GM19238 (cell line): ENCODE data around the gene MIPOL1.
"Not testable (repeated sequence)": the region's sequence is repeated elsewhere in the genome, so short reads cannot be mapped to it uniquely, and the experiment has no call there.

ENCODE experiments used
- DNase-seq: peaks from one replicate; pipeline ENCODE4 v3.0.0; 2011; ENCODE audit warnings: low spot score; ENCODE audit not compliant: insufficient read length

MIPOL1 gene

GRCh38 chr14:37230551-37231194 is 32.9 kb downstream of the MIPOL1 start:
- peak; percentile 1 for DNase-seq

DNA sequence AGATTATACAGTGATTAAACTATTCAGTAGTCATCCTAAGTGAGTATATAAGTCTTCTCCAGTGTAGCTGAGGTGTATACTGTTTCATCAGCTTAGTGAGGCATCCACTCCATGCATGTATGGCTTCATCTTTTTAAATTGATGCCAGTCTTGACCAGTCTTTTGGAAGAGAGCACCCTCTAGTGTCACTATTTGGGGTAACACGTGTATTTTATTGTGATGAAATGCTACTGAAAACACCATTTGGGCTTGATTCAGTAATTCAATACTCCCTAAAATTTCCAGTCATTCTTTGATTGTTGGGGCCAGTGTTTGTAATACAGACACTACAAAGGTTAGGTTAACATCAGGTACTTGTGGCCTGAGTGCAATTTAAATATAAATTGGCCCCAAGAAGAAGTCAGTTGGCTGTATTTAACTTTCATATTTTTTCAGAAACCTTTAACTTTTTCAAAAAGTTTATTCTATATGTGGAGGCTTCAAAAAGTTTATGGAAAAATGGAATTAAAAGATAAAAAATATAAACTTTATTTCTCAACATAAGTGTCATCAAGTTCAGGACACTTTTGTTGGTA is 35.3 kb downstream of the MIPOL1 start:
- DNase-seq, result no peak

- DNase-seq, result no peak
Measured at GRCh38 chr14:37234222-37234621, 36.5 kb downstream of the MIPOL1 start.

DNA sequence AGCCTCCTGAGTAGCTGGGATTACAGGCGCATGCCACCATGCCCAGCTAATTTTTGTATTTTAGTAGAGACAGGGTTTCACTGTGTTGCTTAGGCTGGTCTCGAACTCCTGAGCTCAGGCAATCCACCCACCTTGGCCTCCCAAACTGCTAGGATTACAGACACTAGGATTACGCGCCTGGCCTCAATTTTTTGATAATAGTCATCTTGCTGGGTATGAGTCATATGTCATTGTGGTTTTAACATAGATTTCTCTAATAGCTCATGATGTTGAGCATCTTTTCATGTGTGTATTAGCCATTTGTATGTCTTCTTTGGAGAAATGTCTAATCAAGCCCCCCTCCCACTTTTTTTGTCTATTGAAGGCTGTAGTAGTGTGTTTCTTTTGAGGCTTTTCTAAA is 38.3 kb downstream of the MIPOL1 start:
- not testable (repeated sequence) for DNase-seq

DNA sequence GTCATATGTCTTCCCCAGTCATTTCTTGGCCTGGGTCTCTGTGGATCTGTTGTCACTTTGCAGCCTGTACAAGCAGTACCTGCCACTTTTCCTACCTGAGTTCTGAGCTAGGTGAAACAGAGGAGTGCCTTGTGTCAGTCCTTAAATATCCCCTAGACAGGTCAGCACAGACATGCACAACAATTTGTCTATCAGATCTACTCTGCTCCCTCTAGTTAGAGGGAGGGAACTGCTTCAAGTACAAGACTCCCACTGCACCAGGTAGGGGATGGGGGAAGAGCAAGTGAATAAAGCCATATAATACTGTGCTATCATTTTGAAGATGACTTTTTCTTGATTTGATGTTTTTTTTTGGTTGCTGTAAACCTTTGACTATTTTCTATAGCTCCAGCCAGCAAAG is 39.4 kb downstream of the MIPOL1 start:
- no peak for DNase-seq

DNA sequence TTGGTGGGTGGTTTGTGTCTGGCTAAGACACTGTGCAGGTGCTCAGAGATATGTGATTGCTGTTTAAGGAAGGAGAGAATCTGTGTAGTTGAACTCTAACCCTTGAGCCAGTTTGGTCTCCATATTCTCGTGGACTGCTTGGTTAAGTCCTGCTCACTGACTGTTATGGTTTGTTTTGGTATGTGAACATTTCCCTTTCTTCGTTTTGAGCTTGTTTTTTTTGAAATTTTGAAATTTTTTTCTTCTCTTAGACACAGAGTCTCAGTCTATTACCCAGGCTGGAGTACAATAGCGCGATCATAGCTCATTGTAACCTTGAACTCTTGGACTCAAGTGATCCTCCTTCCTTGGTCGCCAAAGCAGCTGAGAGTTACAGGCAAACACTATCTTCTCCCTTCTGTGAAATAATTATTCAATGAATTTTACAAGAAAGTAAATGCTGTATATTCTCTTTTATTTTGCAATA is 40.0 kb downstream of the MIPOL1 start:
- no peak for DNase-seq

DNA sequence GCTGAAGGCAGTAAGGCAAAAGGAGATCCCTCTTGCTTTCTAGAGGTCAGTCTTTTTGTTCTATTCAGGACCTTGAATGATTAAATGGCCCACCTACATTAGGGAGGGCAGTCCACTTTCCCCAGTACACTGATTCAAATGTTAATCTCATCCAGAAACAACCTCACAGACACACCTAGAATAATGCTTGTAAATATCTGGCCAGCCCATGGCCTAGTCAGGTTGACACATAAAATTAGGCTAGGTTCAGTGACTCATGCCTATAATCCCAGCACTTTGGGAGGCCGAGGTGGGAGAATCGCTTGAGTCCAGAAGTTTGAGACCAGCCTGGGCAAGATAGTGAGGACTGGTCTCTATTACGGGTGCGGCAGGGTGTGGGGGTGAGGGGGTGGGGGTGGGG is 43.5 kb downstream of the MIPOL1 start:
- no peak for DNase-seq

DNA sequence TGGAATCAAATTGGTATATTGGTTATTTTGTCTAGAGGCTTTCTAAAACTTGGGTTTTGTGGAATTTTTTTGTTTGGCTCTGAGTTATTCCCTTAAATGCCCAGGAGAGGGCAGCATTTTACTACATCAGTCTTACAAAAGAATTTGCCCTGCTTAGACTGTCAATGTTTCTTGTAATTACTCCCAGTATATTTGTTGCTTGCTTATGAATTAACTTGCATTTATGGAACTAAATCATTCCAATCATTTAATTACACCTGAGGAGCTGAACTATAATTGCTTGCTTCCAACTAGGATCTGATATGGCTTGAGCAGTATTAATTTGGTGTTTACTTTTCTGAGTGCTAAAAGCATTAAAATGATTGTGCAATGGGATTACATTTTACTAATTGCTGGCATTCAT is 48.7 kb downstream of the MIPOL1 start:
- DNase-seq, result peak; percentile 0

DNA sequence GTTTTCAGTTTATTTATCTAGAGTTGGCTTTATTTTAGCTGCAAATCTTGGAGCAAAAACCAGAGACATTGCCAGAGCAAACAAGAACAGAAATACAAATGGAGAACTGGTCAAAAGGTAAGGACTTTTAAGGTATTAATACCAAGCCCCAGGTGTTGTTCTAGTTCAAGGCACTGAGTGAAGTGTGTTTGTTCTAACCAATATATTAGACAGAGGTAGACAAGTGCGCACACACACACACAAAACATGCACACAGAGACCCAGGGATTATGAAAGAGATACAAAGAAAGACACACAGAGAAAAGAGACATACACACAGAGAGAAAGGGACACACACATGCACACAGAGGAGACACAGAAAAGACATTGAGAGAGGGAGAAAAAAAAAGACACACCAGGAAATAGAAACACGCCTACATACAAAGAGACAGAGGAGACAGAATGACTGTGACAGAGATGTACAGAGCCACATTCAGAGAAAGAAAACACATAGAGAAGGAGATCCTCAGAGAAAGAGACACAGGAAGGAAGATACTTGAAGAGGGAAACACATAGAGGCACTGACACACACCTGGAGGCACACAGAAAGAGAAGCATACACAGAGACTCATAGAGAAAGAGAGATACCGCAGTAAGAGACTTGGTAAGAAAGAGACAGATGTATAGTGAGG is 50.2 kb downstream of the MIPOL1 start:
- no peak for DNase-seq

- no peak for DNase-seq
Measured at GRCh38 chr14:37251775-37252174, 54.0 kb downstream of the MIPOL1 start.

DNA sequence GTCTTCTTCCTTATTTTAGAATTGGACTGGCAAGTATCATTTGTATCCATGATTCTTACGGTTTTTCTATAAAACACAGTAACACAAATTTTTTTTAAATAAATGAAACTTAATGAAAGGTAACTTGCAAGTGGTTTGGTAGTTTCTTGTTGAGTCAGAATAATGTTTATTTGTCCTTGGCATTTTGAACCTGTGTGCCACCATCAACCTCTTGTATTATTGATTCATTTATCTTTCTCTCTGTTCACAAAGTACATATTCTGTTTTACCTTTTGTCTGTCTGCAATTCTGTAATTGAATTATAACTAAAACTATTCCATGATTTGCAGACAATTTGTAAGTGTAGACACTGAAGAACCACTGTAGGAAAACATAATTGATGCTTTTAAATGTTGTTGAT is 54.7 kb downstream of the MIPOL1 start:
- DNase-seq, result no peak

- DNase-seq, result no peak
Measured at GRCh38 chr14:37253905-37254304, 56.2 kb downstream of the MIPOL1 start.

DNA sequence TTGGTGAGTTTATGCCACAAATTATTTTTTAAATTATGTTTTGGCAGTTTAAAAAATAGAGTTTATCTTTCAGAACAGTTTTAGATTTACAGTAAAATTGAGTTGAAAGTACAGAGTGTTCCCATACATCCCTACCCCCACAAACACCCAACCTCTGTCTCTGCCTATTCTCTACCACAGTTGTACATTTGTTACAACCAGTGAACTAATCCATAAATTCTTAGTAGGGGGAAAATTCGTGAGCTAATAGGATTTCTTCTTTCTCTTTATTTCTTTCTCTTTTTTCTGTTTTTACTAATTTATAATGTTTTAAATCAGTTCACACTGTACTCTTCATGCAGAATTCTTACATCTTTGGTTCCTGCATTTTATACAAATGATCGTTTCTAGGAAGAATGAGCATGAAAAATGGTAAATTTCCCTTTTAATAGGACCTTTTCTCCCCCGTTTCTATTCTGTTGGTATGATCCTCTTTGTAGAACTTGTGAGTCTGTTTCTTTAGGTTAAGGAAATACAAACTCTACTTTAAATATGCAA is 56.7 kb downstream of the MIPOL1 start:
- no peak for DNase-seq

DNA sequence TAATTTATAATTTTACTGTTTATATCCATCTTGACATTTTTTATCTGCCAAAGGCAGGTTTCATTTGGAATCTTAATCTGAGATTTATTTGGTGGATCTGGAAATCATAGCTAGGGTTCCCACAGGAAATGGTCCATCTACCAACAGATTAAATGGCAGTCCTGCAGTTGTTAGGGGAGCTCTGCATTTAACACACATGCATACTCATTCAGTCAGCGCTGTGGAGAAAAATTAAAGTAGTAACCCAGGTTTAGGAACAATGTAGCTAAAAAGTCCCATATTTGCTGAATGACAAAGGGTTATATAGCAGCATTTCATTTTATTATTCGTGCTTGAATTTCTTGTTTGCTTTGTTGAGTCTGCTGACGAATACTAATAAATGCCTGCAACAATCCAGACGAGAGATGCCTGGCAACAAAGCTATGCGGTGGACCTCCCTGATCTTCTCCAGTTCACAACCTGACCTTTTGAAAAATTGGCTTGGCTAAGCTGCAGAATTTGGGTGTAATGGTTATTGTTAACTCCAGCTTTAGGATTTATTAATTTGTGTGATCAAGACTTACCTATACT is 59.8 kb downstream of the MIPOL1 start:
- DNase-seq, result no peak

GRCh38 chr14:37262649-37263048 is 64.9 kb downstream of the MIPOL1 start:
- DNase-seq, result no peak

GRCh38 chr14:37263656-37264236 is 66.0 kb downstream of the MIPOL1 start:
- no peak for DNase-seq

- no peak for DNase-seq
Measured at GRCh38 chr14:37268788-37269187, 71.1 kb downstream of the MIPOL1 start.

DNA sequence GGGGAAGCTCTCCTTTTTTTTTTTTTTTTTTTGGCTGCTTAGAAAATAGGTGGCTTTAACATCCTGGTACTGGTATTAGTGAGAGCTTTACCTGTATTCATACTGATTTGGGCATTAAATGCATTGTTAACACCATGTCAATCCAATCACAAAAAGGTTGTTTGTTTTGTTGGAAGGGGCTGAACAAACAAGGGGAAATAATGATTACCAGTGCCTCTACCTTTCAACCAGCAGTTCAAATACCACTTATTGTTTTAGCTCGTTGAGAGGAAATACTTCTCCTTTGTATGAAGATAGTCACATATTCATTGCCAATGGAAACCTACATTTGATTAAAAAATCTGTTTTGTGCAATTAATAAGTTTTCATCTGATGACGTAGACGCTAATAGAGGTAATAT is 72.9 kb downstream of the MIPOL1 start:
- DNase-seq, result no peak

DNA sequence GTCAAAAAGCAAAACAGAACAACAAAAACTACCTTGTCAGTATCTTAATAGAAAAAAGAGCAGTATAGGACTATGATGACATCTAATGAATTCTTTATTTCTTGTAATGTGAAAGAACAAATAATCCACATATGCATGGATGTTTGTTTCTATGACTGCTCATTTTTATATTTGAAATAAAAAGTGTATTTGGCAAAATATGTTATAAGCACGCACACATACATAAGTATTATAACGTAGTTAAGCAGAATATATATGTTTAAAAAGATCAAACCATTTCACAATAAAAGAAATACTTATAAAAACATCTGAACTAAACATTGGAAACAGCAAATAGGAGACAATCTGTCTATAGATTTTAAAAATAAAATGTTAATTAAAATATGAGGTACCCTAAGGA is 74.8 kb downstream of the MIPOL1 start:
- no peak for DNase-seq

- no peak for DNase-seq
Measured at GRCh38 chr14:37274652-37275051, 76.9 kb downstream of the MIPOL1 start.

DNA sequence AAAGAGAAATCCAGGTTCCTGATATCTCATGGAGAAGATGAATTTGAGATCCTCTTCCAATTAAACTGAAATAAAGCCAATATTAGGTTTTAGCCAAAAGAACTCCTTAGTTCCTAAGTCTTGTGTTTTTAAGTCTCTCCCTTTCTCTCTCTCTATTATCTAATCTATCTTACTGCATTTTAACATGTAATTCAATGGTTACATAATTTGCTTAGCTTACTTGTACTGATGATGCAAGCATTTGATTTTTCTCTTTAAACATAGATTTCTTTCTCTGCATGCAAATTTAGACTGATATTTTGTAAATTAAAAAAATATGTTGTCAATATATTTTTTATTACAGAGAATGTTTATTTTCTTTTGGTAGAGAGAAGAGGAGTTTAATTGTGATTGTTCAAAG is 78.2 kb downstream of the MIPOL1 start:
- no peak for DNase-seq
